CD4-positive, alpha-beta T cell treated with Interleukin-4 for 4 hours (primary cell): ENCODE measurements around the gene LONP2.
"Not testable (repeated sequence)": the region's sequence is repeated elsewhere in the genome, so short reads cannot be mapped to it uniquely, and the experiment has no call there.

Experiments
- DNase-seq: peaks from one replicate; pipeline ENCODE4 v3.0.0-alpha.2; 2020

LONP2 gene

DNA sequence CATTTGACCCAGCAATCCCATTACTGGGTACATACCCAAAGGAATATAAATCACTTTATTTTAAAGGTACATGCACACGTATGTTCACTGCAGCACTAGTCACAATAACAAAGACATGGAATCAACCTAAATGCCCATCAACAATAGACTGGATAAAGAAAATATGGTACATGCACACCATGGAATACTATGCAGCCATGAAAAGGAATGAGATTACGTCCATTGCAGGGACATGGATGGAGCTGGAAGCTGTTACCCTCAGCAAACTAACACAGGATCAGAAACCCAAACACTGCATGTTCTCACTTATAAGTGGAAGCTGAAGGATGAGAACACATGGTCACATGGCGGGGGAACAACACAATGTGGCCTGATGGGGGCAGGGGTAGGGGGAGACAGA, 4.0 kb upstream of the LONP2 start:
- not testable (repeated sequence) for DNase-seq

DNA sequence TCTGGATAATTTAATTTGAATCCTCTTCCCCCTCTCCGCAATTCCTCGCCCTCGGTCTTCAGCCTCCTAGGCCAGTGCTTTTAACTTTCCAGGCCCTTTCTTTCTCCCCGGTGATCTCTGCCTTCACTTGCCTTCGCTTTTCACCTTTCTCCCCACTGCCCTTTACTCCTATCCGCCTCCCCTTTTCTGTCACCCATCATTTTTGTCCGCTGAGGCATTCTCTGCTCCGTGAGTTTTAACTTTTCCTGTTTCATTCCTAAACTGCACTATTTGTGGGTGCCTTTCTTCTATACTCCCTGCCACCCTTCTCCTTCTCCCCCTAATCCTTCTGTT, 729 bp downstream of the LONP2 start:
- no peak for DNase-seq

- DNase-seq = no peak
Observed at GRCh38 chr16:48246066-48246465, 2.0 kb downstream of the LONP2 start.

GRCh38 chr16:48247311-48247710, 3.2 kb downstream of the LONP2 start, which contains the start of gene ABCC11:
Gene ABCC11, minus strand, starts transcription at chr16:48247539. Its CDS starts 15,618 bp downstream, at chr16:48231921.
- DNase-seq = peak; percentile 6

DNA sequence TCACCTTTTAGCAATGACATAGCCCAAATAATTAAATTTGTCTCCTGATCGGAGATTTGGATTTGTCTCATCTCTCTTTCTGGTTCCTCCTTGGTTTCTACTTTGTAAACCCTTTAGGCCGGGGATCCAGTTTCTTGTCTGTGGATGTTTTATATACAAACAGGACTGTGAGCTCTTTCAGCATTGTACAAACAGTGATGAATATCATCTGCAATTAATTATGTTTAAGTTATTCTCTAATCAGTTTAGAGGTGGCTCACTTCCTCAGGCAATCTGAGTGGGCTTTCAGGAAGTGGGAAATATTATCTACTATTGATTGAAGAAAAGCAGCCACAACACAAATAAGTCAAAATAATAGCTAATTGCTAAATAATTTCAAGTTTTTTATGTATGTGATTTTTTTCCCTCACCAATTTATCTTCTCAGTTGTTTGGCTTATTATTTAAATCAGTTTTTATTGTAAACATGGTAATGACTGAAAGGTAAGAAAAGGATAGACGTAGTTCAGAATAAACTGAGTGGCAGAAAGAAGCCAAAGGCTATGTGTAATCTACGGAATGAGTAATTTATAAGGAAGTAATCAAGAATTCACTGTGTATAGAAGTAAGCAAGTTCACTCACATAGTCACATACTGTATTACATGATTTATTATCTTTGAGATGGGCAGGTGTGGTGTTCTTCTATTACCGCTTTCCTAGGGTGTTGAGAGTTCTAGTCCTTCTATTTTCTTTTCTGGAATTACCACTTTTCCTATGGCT, 6.6 kb downstream of the LONP2 start:
- DNase-seq = no peak

GRCh38 chr16:48252013-48252412, 7.9 kb downstream of the LONP2 start:
- DNase-seq = no peak

GRCh38 chr16:48256579-48257177, 12.6 kb downstream of the LONP2 start:
- DNase-seq = no peak

DNA sequence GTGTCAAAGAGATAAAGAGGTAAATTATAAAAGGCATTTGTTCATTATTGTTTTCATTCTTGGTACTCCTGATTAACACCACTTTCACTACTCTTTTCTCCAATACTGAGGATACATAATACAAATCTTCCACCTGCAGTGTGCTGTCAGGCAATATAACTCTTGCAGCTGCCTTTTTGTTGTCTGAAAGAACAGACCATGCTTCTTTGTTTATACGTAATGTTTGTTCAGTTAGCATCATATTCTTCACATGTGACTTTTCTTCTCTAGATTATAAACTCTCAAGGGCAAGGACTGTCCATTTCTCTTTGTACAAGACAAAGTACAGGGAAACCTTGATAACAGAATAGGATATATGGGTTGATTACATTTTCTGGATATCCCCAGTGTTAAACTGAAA, 17.5 kb downstream of the LONP2 start:
- DNase-seq = no peak

DNA sequence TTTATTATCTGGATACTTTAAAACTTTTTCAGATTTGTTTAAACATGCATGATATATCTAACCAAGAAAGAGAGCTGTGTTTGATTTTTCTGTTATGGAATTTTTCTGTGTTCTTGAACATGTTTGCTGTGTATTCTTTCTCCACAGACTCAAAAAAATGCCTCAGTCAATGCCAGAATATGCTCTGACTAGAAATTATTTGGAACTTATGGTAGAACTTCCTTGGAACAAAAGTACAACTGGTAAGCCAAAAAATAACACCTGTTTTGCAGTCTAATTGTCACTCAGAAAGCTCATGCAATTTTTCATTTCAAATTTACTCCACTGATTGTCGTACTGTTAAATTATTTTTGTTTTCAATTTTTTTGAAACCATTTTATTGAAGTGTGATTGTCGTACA, 18.5 kb downstream of the LONP2 start:
- DNase-seq = no peak

- no peak for DNase-seq
Observed at GRCh38 chr16:48269011-48269410, 24.9 kb downstream of the LONP2 start.

- no peak for DNase-seq
Observed at GRCh38 chr16:48271728-48272127, 27.6 kb downstream of the LONP2 start.

- DNase-seq = no peak
Observed at GRCh38 chr16:48272837-48273421, 28.8 kb downstream of the LONP2 start.

- no peak for DNase-seq
Observed at GRCh38 chr16:48274476-48274875, 30.4 kb downstream of the LONP2 start.

- DNase-seq = no peak
Observed at GRCh38 chr16:48276102-48276501, 32.0 kb downstream of the LONP2 start.

GRCh38 chr16:48277158-48277557, 33.1 kb downstream of the LONP2 start:
- no peak for DNase-seq

- DNase-seq = no peak
Observed at GRCh38 chr16:48279199-48279598, 35.1 kb downstream of the LONP2 start.

GRCh38 chr16:48280546-48280945, 36.4 kb downstream of the LONP2 start:
- no peak for DNase-seq

GRCh38 chr16:48282636-48283263, 38.6 kb downstream of the LONP2 start:
- no peak for DNase-seq

GRCh38 chr16:48284772-48285409, 40.8 kb downstream of the LONP2 start:
- DNase-seq = peak; percentile 11

- no peak for DNase-seq
Observed at GRCh38 chr16:48287239-48287638, 43.1 kb downstream of the LONP2 start.

GRCh38 chr16:48291303-48291702, 47.2 kb downstream of the LONP2 start:
- DNase-seq = no peak

- DNase-seq = no peak
Observed at GRCh38 chr16:48291754-48292153, 47.7 kb downstream of the LONP2 start.

- DNase-seq = no peak
Observed at GRCh38 chr16:48292452-48292851, 48.4 kb downstream of the LONP2 start.
